NAMALWA (cell line): ENCODE results near the gene GPLD1.
"Not testable (repeated sequence)": the region's sequence is repeated elsewhere in the genome, so short reads cannot be mapped to it uniquely, and the experiment has no call there.

Experiments used
- DNase-seq: peaks from one replicate; pipeline ENCODE4 v3.0.0-alpha.2; 2015; ENCODE audit warnings: low spot score

GPLD1 gene

GRCh38 chr6:24414531-24414930 is 74.8 kb downstream of the GPLD1 start:
- not testable (repeated sequence) for DNase-seq

- no peak for DNase-seq
Measured at GRCh38 chr6:24412294-24412693, 77.1 kb downstream of the GPLD1 start.

GRCh38 chr6:24410622-24411021 is 78.8 kb downstream of the GPLD1 start:
- DNase-seq = no peak

GRCh38 chr6:24408719-24409410 is 80.5 kb downstream of the GPLD1 start:
- DNase-seq = no peak

- DNase-seq = no peak
Measured at GRCh38 chr6:24405262-24405661, 84.1 kb downstream of the GPLD1 start.

GRCh38 chr6:24403501-24403824 is 85.9 kb downstream of the GPLD1 start:
- DNase-seq = no peak

GRCh38 chr6:24402697-24403500 is 86.5 kb downstream of the GPLD1 start, which contains the start of gene MRS2:
Gene MRS2, plus strand, starts transcription at chr6:24402936. Its CDS starts 111 bp downstream, at chr6:24403047.
- DNase-seq = peak; percentile 82

- DNase-seq = no peak
Measured at GRCh38 chr6:24401458-24401857, 87.9 kb downstream of the GPLD1 start.

- not testable (repeated sequence) for DNase-seq
Measured at GRCh38 chr6:24400045-24401039, 89.0 kb downstream of the GPLD1 start.

- DNase-seq = no peak
Measured at GRCh38 chr6:24397631-24398030, 91.7 kb downstream of the GPLD1 start.

- DNase-seq = peak; percentile 7
Measured at GRCh38 chr6:24396824-24397223, 92.6 kb downstream of the GPLD1 start.

- no peak for DNase-seq
Measured at GRCh38 chr6:24394780-24395437, 94.5 kb downstream of the GPLD1 start.

- no peak for DNase-seq
Measured at GRCh38 chr6:24394061-24394779, 95.2 kb downstream of the GPLD1 start.

GRCh38 chr6:24391756-24392405 is 97.5 kb downstream of the GPLD1 start:
- DNase-seq = peak; percentile 30

- no peak for DNase-seq
Measured at GRCh38 chr6:24391208-24391607, 98.2 kb downstream of the GPLD1 start.

GRCh38 chr6:24387818-24388217 is 101.6 kb downstream of the GPLD1 start:
- no peak for DNase-seq

GRCh38 chr6:24385536-24386269 is 103.7 kb downstream of the GPLD1 start:
- DNase-seq = no peak

GRCh38 chr6:24384369-24385130 is 104.8 kb downstream of the GPLD1 start:
- DNase-seq = not testable (repeated sequence)

GRCh38 chr6:24382891-24383494 is 106.4 kb downstream of the GPLD1 start:
- not testable (repeated sequence) for DNase-seq
